NCI-H526 treated with DMSO at 0.1 percent for 48 hours (cell line): Measurements from ENCODE around the gene KDM4B.

Experiments
- DNase-seq: peaks from one replicate; lab custom pipeline; 2025; lab: John Stamatoyannopoulos, UW

The KDM4B gene

DNA sequence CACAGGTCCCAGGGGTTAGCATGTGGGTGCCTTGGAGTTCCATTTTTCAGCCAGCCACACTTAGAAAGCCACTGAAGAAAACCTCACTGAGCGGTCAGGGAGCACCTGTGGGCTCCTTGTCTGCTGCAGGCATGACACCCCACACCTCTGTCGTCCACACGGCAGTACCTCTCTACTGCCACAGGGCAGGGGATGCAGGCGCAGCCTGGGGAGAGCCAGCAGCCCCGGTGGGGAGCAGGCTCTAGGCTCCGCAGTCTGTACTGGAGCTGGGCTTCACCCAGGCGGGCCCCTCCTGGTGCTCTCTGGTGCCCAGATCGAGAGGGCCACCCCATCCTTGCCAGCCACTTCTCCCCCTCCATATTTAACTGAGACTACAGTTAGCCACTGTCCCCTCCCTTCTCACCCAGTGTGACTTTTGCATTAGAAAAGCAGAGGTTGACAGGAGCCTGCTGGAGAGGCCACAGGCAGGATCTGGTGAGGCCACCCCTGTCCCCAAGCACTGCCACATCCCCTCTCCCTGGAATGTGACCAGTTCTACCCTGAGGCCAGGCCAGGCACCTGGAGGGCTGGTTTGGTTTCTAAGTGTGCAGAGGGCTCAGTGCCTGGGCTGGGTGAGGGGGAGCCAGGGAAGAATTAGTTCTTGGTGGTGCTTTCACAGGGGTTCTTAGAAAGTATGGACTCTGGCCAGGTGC, 104.4 kb downstream of the KDM4B start:
- no peak for DNase-seq

DNA sequence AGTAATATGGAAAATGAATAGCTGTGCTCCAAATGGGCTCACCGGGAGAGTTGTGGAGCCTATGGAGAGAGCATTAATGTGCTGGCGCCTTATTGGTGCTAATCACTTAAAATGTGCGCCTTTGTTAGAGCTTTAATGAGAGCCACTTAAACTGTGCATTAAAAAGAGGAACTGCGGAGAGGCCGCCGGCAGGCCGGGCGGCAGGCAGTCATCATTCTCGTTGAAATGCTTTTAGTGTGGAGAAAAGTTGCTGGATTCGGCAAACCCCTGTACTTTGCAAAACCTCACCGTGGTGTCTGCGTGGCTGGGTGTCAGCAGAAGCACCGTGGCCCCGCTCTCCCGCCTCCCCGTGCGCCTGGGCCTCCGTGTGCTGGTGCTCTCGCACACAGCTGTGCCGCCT, 105.5 kb downstream of the KDM4B start:
- DNase-seq, result no peak

DNA sequence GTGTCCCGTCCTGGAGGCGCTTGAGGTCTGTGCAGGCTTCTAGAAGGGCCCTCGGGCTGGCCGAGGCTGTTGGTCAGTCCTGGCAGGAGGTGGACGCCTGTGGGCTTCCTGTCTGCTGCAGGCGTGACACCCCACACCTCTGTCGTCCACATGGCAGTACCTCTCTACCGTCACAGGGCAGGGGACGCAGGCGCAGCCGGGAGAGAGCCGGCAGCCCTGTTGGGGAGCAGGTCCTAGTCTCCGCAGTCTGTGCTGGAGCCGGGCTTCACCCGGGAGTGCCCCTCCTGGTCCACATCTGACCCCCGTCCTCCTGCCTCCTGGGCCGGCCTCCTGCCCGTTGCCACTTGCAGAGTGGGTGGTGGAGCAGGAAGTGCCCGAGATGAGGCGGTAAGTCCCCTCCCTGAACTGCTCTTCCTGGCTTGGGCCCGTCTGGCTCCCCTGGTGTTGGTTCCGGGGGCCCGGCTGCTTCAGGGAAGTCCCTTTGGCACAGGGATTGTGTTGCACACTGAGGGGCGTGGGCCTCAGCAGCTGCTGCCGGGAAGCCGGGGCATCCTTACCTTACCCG, 106.0 kb downstream of the KDM4B start:
- no peak for DNase-seq

DNA sequence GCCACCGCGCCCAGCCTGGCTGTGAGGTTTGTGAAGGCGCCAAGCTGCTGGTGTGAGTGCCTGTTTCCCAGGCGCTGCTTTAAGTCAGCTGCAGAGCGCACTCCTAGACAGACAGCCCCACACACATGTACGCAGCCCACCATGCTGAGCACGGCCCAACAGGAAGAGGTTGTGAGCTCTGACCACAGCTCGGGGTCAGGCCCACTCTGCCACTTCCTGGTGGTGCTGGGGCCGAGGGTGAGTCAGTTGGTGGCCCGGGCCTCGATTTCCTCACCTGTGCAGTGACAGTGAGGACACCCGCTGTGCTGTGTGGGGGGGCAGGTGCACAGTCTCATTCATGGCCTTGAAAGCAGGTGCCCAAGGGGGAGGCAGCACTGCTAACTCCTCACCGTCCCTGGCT, 106.7 kb downstream of the KDM4B start:
- DNase-seq, result no peak

DNA sequence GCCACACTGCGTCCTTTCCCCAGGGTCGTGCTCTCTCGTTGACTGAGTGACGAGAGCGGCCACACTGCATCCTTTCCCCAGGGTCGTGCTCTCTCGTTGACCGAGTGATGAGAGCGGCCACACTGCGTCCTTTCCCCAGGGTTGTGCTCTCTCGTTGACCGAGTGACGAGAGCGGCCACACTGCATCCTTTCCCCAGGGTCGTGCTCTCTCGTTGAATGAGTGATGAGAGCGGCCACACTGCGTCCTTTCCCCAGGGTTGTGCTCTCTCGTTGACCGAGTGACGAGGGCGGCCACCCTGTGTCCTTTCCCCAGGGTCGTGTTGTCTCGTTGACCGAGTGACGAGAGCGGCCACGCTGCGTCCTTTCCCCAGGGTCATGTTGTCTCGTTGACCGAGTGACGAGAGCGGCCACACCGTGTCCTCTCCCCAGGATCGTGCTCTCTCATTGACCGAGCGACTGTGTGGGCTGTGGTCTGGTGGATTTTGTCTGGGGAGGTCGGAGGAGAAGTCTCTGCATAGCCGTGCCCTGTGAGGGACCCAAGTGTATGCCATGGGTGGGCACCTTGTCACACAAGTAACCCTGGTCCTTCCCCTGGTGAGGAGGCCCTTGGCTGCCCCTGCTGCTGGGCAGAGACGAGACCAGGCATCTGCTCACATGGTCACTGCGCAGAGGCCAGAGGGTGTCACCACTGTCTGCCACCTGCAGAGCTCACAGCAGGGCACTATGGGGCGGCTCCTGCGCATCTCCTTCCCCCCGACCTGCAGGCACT, 107.7 kb downstream of the KDM4B start:
- DNase-seq, result no peak

DNA sequence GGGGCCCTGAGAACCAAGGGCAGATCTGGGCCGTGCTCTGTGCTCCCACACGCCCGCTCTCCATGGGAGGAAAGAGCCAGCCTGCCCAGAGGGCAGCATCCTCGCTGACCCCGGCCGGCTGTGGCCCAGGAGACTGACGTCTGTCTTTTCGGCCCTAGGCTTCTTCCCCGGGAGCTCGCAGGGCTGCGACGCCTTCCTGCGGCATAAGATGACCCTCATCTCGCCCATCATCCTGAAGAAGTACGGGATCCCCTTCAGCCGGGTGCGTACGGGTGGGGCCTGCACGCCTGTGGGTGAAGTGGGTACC, 108.2 kb downstream of the KDM4B start:
- no peak for DNase-seq

DNA sequence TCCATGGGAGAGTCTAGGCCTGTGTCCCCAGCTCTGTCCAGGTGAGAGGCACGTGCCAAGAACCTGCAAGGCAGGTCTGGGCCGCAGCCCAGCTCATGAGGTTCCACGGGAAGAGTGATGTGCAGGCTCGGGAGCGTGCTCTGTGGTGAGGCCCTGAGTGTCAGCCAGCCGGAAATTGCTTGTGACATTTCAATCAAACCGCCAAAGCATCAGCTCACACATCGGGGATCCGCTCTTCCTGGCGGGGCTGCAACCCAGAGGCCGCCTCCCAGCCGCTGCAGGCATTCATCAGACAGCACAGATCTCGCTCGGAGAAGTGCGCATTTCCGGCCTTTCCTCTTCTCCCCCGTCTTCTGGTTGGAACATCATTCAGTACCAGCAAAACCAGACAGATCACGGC, 109.3 kb downstream of the KDM4B start:
- DNase-seq, result no peak

DNA sequence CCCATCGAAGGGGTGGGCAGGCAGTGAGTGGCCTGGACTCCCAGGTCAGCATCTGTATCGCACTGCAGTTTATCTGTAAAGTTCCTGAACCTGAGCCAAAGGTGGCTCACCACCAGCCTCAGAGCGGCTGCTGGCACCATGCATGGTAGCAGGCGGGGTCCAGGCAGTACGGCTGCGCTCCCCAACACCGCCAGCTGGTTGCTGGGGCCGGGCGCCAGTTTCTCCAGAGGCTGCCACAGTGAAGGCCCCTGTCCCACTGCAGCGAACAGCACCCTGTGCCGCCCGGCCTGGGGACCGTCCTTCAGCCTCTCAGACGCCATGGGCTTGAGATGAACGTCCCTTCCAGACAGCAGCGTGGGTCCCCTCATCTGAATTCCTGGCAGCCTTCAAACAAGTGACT, 109.8 kb downstream of the KDM4B start:
- no peak for DNase-seq

DNA sequence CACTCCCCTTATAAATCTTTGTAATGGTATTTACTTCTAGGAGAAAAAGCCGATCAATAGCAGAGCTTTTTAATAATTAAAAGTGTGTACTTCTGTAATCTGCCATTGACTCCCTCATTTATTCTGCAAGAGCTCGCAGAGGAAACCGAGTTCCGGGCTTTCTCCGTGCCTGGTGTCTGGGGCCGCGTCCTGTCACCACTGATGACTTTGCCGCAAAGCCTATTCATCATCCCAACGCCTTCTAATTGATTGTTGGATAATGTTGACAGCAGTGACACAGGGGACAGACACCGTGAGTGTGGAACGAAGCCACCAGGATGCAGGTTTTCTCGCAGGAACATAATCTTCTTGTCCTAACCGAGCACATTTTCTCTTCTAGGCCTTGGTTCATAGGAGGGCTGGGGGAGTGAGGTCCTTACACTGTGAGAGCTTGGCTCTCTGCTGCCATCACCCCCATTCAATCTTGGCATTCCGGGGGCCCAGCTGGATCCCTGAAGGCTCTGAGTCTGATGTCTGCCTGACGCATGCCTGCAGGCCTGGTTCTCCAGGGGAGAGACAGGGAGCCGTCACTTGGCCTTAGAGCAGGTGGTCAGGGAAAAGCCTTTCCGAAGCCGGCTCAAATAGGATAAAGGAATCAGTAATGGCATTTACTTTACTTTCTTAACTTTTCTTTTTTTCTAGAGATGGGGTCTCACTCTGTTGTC, 110.3 kb downstream of the KDM4B start:
- DNase-seq, result no peak

DNA sequence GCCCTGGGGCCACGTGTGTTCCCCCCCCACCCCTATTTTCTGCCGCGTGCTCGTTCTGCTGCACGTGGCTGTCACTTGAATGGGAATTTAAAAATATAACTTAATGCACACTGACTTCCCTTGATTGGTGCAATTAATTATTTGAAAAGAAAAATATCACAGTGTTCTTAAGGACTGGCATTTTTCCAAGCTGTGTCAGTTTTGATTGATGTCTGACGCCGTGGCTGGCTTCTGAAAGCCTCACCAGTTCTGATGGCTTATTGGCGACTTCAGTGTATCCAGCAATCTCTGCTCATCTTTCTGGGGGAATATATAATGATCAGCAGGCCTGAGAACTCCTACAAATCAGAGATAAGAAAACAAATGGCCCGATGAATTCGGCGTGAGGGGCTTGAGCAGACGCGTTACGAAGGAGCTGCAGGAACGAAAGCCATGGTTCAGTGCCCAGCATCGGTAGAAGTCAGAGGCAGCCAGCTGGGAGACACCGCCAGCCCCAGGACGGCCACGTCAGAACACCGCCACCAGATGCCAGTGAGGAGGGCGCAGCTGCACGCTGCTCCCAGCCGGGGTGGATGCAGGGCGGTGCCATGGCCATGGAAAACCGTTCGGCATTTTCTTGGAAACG, 111.2 kb downstream of the KDM4B start:
- DNase-seq, result no peak

DNA sequence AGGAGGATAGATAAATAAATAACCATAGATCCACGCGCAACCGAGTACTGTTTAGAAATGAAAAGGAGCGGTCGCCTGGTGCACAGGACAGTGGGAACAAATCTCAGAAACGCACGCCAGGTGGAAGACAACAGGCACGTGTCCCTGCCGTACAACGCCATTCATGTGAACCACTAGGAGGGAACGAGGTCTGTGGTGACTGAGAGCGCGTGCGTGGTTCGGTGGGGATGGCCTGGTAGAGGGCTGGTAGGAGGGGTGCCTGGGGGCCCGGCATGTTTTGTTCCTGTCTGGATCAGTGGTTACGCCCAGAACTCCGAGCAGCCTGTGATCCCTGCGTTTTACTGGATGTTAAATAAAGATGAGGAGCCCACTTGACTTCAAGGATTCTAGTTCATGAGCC, 111.9 kb downstream of the KDM4B start:
- DNase-seq, result no peak

DNA sequence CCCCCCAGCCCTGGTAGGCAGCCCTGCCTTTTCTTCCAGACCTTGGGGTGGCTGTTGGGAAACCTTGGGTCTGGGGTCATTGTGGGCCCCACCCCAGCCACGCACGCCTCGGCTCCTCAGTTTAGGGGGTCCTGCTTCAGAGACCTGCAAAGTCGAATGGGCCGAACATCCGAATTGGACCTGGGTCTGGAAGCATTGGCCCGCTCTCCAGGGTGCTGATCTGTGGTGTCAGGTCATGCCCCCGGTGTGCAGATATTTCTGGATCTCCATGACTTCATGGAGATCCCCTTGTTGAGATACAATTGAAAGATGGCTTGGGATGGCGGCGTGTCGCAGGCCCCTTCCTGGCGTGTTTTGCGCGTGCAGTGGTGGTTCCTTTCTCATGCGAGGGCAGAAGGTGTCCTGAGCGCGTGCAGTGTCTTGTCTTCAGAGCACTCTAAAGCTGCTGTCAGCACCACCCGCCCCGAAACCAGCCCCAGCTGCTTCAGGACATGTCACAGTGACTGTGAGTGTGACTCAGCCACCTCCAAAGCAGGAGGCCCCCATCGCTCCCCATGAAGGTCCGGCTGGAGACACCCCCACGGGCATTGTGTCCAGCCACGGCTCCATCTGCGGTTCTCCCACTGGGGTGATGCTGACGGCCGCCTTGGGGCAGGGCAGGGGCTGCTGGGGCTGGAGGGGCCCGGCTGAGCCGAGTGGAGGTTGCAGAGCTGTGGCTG, 112.7 kb downstream of the KDM4B start:
- DNase-seq, result no peak

DNA sequence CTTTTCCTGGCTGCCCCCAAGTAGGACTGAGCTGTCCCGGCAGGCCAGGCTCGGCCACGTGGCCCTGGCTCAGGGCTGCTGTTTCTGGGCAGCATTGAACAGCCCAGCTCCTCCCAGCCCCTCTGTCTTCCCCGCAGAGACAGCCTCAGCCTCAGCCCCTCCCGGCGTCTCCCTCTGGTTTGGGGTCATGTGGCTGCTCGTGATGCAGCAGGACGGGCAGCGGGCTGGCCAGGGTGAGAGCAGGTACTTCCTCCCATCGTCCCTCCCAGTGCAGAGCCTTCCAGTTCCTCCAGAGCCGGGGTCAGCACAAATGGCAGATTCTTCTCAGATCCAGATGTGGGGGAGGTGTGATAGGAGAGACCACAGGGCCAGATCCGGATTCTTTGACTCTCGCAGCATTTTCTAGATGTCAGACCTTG, 114.6 kb downstream of the KDM4B start:
- no peak for DNase-seq

DNA sequence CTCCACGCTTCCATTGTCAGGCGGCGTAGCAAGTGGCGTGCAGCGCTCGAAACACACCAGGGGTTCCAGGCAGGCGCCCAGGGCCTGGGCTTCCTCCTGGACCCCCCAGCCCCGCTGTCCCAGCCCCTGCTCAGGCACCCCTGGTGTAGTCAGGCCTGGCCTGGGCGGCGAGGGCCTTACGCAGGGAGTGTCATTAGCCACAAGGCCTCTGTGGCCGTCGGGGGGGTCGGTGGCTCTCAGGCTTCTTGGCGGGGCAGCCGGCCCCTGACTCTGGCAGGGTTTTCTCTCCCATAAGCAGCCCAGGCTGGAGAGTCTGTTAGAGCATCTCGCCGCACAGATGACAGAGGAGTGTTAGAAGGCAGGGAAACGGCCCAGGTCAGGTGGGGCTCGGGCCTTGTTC, 116.7 kb downstream of the KDM4B start:
- no peak for DNase-seq

DNA sequence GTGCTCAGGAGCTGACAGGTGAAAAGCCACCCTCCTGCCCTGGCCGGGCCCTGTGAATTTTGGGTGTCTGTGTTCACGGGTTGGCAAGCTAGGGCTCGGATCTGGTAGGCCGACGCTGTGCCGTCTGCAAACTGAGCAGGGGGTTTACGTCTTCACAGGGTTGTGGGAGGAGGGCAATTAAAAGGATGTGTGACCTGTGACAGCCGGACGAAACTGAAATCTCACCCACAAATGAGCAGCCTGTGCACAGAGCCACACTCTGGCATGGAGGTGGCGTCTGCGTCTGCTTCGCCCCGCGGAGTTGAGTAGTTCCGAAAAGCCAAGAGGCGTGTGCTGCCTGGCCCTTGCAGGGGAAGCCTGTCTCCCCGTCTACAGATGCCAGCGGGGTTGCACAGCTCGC, 117.3 kb downstream of the KDM4B start:
- DNase-seq, result no peak

DNA sequence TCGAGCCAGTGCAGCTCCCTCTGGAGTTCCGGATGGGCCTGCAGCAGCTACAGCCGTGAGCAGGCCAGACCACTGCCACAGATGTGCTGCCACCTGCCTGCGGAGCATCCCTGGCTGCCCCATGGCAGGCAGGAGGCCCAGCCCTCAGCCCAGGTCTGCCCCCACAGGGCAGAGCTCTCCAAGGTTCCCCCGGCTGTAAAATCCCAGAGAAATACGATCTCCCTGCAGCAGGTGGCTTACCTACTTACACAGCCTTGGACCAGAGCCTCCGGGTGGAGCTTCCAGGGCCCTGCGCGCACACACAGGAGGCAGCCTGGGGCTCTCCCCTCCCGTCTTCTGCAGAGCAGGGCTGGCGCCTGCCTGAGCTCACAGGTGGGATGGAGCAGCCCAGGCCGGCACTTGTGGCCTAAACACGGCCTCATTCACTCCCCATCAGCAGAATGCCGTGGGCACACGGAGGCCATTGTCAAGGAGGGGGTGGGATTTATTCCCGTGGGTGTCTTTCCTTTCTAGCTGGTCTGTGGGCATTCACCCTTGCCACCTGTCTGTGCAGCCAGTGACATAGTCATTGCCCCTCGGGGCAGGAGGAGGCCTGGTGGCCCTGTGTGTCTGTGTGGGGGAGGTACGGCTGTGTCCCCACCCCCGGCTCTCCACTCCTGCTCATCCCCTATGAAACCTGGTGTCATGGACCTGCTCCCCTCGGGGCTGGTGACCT, 118.0 kb downstream of the KDM4B start:
- DNase-seq, result peak; percentile 66

DNA sequence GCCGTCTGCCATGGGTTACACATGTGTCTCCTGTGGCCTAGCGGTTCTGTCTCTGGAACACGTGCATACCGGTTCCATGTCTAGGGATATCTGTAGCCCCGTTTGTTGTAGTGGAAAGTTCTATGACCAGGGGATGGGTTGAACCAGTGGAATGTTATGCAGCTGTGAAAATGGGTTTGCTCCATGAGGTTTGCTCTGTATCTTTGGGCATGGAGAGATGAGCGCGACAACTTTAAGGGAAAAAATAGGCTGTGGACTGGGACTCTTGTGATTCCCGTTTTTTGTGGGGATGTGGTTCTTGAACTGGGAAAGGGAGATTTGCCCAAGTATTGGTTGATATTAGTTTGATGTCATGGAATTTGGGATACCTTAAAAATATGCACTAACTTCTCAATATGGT, 120.4 kb downstream of the KDM4B start:
- no peak for DNase-seq

DNA sequence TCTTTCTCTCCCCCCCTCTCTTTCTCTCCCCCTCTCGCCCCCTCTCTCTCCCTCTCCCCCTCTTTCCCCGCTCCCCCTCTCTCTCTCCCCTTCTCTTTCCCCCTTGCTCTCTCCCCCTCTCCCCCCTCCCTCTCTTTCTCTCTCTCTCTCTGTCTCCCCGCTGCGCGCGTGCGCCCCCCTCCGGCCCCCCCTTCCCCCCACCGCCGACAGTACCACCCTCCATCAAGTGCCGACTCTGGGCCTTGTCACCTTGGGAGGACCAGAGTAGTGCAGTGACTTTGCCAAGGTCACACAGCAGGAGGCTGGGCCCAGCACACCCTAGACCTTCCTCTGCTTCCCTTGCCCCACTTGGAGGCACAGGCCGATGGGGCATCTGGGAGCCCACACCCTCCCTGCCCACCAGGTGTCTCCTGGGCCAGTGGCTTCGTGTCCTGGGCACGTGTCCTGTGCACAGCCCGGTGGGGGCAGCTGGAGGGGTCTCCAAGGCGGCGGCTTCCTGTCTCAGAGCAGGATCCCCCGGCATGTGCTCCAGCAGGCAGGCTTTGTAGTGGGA, 121.6 kb downstream of the KDM4B start:
- no peak for DNase-seq

DNA sequence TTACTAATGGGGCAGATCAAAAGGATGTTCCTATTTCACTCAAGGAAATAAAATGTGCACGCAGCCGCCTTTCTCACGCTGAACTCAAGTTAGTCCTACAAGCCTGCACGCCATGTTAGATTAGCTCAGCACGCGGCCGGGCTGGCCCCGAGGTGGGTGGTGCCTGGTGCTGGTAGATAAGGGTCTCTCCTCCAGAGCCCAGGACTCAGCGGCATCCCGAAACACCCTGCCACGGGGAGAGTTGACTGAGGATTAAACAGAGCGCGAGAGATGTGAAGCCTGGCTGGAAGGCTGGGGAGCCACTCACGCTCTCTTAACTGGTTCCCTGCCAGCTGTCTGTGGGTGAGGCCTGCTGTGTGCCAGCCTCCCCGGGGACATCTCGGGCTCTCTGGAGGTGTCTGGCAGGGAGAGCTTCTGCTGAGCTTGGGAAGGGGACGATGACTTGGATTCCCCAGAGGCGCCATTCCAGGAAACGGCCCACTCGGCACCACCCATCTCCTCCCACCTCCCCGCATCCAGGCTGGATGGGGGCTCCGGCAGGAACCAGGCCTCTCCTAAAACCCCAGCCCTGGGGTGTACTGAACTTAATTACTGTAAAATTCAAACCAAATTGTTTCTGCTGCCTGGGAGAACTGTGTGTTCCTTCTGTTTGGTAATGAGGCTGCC, 122.2 kb downstream of the KDM4B start:
- DNase-seq, result peak; percentile 11
